Endothelial cell of hepatic sinusoid (primary cell): ENCODE data around the gene FOXQ1.

Experiments
- in situ Hi-C: cut with HindIII; loops from 2 replicates; pipeline ENCODE4 v1.10.0; 2017; ENCODE audit warnings: low sequenced_read_pairs

Gene FOXQ1

DNA sequence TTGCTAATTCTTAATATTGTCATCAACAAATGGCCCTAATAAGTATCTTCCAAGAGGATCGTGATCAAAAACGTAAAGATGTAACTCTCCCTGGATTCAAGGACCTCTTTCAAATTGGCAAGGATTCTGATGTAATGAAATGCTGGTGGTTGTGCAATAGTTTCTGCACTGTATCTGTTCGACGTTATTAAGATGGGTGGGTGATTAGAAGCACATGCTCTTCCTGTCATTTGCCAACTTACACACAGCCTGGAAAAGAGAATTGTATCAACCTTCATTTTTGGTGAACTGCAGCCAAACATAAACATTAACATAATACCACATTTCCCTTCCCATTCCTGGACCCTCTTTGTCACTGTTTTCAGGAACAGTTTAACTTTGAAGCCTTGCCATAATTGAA lies 9.8 kb downstream of the FOXQ1 start:
- in situ Hi-C loops: no loop called here

DNA sequence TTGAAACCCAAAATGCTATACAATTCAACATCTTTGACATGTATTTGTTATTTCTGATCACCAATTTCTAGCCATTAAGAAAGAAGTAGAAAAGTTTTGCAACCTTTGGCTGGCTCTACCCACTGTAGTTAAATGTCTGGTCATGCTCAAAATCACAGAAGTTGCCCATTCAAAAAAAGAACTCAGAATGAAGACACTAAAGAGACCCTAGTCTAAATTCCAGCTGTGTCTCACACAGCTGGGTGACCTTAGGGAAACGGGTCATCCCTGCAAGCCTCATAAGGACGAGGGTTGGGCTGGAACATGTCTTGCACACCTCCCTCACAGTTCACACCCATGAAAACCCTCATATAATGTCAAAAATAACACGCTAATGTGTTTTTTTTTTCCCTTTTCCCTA lies 10.3 kb downstream of the FOXQ1 start:
- in situ Hi-C loops: no loop called here

DNA sequence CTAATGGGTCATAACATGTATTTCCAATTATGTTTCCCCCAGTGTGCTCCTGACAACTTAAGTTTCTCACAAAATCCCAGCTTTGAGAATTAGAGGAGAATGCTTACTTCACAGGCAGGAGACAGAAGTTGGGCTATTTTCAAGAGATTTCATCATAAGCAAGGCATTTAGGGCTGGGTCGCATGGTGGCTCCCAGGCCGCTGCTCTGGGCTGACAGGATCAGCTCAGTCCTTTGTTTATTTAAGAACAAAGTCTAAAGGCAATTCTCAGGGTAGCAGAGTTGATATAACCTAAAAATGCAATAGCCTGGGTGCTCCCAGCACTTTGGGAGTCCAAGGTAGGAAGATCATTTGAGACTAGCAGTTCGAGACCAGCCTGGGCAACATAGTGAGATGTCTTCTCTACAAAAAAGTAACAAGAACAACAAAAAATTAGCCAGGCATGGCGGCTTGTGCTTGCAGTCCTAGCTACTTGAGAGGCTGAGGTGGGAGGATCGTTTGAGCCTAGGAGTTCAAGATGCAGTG lies 10.9 kb downstream of the FOXQ1 start:
- in situ Hi-C loops: no loop called here

DNA sequence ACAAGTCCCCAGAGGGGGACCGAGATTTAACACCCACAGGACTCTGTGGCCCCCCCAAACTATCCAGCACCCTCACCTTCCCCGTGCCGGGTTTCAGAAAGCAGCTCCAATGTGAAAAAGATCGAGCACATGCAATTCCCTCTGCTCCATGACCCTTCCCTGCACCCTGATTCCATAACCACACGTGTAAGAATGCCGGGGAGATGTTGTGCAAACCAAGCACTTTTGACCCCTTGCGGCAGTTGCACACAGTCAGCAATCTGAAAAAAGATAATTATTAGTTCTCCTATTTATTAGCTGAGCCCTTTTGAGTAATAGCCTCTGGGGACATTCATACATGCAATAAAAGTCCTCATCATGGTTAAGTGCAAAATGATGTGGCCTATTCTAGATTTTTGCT lies 13.0 kb downstream of the FOXQ1 start:
- in situ Hi-C loops: no loop called here

DNA sequence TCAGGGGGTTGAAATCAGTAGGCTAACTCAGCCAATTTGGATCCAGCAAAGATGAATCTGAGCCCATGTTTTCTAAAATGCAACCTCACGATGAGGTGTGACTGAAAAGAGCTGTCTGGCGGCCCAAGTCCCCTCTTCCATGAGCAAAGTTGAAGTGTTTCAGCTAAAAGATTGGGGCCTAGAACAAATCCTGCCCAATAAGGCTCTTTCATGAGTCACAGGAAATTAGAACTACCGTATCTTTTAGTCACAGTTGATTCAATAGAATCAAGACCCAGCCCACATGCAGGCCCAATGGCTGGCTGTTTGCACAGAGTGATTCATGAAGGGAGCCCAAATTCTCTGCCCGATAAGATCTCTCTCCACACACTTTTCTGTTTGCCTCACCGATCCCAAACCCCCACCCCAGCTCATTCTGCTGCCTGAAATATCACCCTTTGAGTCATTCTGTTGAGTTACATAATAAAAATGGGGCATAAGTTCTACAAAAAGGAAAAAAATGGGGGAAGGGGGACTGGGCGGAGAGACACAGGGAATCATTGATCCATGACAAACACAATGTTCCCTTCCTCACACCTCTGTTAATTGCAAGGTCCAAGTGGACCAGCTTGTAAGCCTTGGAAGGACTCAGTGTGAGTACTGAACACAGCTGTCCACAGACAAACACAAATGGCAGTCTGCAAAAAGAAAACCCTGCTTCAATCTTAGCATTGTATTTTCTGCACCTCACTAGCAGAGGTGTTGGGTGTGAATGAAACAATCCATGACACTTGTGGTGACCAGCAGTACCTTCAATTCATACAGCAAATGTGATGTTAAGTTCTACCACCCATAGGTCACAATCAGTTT lies 13.8 kb downstream of the FOXQ1 start:
- in situ Hi-C loops: no loop called here

DNA sequence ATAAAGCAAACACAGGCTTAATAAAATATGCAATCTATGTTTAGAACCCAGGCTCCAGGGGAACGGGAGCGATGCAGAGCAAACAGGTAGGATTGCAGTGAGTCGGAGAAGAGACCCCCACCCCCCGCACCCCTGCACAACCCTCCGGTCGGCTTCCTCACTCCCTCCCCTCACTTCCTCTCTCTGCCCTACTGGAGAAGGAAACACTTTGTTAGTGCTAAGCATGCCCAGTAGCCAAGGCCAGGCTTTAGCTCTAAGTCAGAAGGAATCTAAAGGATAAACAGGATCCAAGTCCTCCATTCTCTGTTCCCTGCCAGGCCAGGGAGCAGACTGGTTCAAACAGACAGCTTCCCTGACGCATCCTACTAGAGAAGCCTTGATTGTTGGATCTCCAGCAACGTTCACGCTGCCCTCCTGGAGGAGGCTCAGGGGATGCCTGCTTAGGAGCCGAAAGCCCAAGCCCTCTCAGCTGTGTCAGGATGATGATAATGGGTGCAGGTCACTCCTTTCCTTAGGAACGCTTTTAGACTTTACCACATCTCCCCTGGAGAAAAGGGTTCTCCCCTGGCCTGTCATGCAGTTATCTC lies 14.7 kb downstream of the FOXQ1 start:
- in situ Hi-C loops: no loop called here

DNA sequence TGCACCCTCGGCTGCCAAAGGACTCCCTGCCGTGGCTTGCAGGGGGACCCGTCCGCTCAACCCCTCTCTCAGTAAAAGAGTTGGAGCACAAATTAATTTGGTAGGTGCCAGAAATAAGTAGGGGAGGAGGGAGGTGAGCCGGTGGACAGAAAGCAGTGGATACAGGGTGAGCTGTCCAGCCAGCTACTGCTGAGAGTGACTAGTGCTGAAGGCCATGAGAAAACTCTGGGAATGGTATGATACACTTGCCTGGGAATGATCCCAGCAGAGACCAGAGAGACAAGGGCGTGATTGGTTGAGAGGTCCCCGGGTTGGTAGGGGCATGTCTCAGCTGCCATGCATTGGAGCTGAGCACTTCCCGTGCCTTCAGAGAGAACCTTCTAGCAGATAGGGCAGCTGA lies 15.7 kb downstream of the FOXQ1 start:
- in situ Hi-C loops: no loop called here

DNA sequence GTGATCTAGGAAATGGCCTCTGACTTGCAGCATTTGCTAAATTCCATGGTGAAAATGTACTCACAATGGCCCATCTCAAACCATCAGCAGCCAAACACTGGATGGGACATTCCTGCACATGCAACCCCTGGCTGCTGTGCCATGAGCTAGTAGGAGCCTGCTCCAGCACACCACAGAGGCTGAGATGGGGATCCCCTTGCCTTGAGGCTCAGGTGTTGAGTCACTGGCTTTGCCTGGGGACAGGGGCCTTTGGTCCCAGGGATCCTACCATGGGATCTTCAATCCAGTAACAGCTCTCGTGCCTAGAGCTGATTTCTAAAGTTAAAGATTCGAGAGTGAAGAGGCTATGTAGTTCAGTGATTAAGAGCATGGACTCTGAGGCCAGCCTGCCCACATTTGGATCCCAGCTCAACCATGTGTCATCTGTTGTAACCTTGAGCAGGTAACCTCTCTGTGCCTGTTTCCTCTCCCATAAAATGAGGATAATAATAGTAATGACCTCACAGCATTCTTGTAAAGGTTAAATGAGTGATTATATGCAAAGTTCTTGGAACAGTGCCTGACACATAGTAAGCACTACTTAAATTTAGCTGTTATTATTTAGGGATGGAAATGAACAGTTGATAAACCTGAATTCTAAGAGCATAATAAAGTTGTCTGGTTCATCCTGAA lies 16.4 kb downstream of the FOXQ1 start:
- in situ Hi-C loops: no loop called here

DNA sequence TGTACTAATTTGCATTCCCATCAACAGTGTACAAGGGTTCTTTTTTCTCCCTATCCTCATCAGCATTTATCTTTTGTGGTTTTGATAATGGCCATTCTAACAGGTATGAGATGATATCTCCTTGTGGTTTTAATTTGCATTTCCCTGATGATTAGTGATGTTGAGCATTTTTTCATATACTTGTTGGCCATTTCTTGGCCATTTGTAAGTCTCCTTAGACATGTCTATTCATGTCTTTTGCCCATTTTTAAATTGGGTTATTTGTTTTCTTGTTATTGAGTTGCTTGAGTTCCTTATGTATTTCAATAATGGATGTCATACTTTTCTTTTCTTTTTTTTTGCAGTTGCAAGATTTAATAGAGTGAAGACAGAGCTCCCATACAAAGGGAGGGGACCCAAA lies 17.8 kb downstream of the FOXQ1 start:
- in situ Hi-C loops: loop anchor here (5.0 kb wide), 1 partner anchor 43 kb away; no protein-coding TSS in a partner anchor

DNA sequence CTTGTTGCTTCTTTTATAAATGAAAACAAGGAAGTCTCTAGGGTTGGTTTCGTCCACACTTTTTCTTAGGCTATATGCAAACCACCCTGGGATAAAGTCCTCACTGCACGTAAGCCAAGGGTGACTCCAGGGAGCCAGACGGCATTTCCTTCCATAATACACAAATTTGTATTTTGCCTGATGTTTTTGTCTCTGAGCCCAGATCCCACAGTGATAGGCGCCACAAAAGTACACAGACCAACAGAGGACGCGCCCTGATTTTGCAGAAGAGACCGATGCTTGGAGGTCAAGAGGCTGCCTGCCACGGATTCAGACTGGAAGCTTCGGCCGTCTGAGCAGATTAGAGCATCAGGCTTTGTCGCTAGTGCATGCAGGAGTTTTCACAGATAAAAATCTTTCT lies 22.8 kb downstream of the FOXQ1 start:
- in situ Hi-C loops: loop anchor here (5.0 kb wide), 1 partner anchor 38 kb away; no protein-coding TSS in a partner anchor

DNA sequence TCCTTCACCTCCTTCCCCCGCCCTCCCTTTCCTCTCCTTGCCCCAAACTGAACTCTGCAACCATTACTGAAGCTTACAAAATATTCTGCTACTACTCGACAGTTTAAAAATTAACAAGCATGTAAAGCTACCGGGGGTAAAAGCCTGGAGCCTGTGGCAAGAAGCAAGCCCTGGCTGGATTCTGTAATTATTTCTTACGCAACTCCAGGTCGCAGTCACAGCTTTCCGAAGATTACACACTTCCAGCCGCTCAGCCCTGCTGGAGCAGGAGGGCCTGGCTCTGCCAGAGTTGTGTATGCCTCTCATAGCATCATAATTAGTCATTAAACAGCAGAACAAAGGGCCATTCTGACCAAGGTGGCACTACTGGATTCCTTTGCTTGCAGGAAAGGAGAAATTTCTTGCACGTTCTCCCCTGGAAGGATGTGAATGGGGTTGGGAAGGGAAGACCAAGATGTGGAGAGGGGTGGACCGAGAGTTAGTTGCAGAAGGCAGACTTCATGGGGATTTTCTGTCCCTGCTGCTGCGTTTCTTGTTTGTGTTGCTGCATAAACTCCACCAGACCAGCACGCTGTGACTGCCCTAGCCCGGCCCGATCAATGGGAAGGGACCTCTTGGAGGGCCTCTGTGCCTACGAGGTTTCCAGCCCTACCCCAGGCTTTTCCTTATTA lies 23.6 kb downstream of the FOXQ1 start:
- in situ Hi-C loops: no loop called here

DNA sequence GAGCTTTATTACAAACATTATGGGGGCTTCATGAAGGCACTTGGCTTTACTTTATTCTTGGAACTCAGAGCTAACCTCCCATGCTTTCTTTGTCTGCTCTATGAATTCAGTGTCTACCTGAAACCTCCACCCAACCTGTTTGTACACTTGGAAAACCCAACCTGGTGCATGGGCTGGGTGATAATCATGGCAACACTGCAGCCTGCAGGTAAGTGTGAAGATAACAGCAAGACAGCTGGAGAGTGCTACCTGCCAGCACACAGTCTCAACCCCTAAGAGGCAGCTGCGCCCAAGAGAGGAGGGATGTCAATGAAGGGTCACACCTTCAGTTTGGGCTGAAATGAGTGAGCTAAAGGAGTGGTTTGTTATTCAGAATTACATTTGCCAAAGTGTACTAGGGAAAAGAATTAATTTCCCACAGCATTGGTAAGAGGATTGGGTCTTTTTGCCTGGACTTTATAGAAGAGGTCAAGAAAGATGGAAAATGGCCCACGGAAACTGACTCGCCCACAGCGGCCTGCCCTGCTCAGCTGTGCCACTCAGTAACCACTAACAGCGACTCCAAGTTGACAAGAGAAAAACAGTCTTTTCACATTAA lies 24.4 kb downstream of the FOXQ1 start:
- in situ Hi-C loops: no loop called here

DNA sequence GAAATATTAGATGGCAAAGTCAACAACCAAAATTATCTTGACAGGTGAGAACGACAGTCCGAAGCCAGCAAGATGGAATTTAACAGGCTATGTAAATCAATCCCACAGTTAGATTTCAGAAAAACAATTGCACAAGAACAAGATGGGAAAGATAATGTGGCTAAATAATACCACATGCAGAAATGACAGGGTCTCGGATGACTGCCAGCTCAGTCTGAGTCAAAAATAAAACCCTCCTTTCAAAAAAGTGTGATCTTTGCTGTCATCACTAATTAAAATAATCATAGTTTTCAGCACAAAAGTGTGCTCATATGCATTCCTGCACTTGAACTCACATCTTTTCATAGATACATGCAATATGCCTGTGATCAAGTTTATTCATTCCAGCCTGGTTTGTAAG lies 25.9 kb downstream of the FOXQ1 start:
- in situ Hi-C loops: no loop called here

DNA sequence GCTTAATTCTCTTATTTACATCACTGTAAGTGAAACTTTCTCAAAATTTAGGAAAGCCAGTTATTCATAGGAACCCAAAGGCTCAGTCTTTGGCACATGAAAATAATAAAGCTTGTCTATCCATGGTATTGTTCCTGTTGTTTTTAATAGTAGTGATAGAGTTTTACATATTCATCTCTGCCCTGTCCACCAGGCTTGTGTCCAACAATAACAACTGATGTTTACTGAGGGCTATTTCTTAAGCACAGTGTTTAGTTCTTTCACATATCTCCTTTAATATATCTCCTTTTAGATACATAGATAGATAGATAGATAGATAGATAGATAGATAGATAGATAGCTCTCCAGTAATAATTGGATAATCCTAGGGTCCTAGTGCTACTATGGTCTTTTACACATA lies 34.2 kb downstream of the FOXQ1 start:
- in situ Hi-C loops: no loop called here

DNA sequence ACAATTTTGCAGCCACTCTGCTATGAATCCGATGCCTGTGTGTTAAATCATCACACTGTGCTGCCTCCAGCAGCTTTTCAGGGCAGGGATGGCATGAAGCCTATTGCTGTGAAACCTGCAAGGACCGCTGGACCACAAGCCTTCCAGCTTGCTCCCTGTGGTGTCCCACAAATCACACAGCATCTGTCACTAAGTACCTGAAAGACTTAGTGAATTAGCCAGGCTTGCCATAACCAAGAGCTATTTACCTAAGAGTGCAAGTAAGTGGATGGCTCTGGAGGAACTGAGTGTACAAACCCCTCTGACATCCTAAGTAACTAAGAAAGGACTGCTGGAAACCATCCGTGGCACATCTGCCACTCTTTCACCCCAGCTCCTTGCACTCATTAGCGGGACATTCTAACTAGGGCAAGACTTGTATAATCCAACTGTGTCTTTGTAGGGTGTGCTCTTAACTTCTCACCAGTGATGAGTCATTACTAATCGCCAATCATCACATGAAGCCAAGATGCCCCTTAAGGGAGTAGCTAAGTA lies 34.7 kb downstream of the FOXQ1 start:
- in situ Hi-C loops: no loop called here

DNA sequence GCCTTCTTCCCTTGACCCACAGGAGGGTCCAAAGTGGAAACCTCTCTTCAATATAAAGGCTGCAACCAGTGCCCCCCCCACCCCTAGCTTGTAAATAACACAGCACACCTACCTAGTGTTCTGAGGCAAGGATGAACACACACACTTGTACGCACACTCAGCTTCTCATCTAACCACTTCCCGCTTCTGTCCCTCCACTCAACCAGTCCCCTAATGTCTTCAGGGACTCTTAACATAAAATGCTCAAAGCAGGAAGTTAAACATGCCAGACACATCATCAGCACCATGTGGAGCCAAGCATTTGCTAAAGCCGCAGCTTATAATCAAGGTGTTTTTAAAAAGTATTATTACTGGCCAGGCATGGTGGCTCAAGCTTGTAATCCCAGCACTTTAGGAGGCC lies 35.3 kb downstream of the FOXQ1 start:
- in situ Hi-C loops: no loop called here

DNA sequence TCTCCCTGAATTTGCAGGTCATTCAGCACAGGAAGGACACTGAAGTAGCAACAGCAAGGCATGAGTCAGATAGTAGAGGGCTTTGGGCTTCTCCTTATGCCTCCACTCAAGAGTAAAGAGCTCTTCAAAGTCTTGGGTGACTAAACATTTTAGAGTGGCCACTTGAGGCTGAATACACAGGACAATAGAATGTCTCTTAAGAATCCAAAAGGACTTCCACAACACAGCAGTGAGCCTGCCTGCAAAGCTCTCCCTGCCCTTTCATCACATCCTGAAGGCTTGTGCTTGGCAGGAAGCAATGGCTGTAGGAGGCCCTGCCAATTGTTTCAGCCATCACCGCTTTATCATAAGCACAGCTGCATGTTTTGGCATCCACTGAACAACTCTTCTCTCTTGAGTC lies 36.8 kb downstream of the FOXQ1 start:
- in situ Hi-C loops: no loop called here

DNA sequence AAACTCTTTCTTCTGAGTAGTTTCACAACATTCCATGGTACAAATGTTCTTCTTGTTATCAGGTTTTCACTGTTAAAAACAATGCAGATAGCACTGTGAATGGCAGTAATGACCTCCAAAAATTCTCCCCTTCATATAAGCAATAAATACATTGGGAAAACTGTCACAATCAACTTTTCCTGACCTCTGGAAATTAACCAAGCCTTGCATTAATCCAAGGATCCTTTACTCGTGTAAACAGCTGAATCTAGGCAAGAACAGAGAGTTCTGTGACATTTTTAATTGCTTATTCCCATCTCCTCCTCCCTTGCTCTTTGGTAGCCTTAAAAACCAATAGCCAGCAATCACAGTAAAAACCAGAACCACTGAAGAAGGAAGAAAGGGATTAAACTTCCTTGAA lies 37.8 kb downstream of the FOXQ1 start:
- in situ Hi-C loops: loop anchor here (25.0 kb wide), 2 partner anchors 562 to 762 kb away; no protein-coding TSS in a partner anchor

DNA sequence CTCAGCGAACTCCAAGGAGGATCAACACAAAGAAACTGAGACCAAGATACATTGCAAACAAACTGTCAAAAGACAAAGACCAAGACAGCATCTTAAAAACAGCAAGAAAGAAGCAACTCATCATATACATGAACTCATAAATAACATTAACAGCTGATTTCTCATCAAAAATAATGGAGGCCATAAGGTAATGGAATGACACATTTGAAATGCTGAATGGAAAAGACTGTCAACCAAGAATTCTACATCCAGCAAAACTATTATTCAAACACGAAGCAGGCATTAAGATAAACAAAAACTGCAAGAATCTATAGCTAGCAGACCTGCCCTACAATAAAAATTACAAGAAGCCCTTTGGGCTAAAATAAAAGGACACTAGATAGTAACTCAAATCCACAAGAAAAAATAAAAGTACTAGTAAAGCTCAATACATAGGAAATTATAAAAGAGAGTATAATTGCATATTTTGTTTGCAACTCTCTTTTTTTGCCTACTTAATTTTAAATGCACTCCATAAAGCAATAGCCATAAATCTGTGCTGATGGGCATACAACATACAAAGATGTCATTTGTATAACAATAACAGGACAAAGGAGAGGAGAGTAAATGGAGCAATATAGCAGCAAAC lies 39.6 kb downstream of the FOXQ1 start:
- in situ Hi-C loops: loop anchor here (25.0 kb wide), 2 partner anchors 564 to 764 kb away; no protein-coding TSS in a partner anchor

DNA sequence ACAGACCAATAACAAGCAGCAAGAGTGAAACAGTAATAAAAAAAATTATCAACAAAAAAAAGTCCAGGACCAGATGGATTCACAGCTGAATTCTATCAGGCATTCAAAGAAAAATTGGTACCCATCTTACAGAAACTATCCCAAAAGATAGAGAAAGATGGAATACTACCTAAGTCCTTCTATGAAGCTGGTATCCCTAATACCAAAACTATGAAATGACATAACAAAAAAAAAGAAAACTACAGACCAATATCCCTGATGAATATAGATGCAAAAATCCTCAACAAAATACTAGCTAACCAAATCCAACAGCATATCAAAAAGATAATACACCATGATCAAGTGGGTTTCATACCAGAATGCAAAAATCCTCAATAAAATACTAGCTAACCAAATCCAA lies 43.2 kb downstream of the FOXQ1 start:
- in situ Hi-C loops: loop anchor here (25.0 kb wide), 2 partner anchors 568 to 768 kb away; no protein-coding TSS in a partner anchor
